K562 (cell line): ENCODE measurements around the gene PIK3R4. TPM values are rescaled to one million over a fixed set of nuclear protein-coding genes. Genes with fewer than 3 reads are reported as not detected.

Experiments
- ATAC-seq: fragments of 200-7000 bp; cut with Tn5 transposase; 3 replicates; pipeline ENCODE4 v1.9.1; 2020; ENCODE audit warnings: moderate library complexity
- BruUV-seq: library from RNA; stranded (reverse); fragments of 400-500 nt; replicated peaks from 2 replicates; lab custom pipeline; 2021; lab: Mats Ljungman, UMichigan
- CTCF ChIA-PET: fragments of 300-600 bp; formaldehyde crosslinking; extraction: SDS; loops from one replicate; lab custom pipeline; 2021; ENCODE audit warnings: low intra/inter-chr PET ratio; lab: Yijun Ruan, JAX
- POLR2A ChIA-PET: fragments of 300-600, 350-650 bp; sonication (Branson Sonifier 250); formaldehyde crosslinking; extraction: SDS; loops from one replicate; lab custom pipeline; 2021; ENCODE audit warnings: antibody characterized with exemption, inconsistent platforms; lab: Yijun Ruan, JAX
- DNase-seq, 4 experiments: peaks; one replicate each; pipeline versions ENCODE4 v3.0.0 to v3.0.0-alpha.2; 2011 to 2018; ENCODE audit warnings: low spot score in 3 of 4, mixed read lengths in 3 of 4; ENCODE audit errors: extremely low read depth in 1 of 4
- FAIRE-seq: peaks from 2 replicates; lab custom pipeline; 2011; peaks lifted over from hg19 to GRCh38; lab: Jason Lieb, UNC
- H2AFZ ChIP-seq: 2 replicates; pipeline ENCODE4 v1.6.0; 2011; ENCODE audit warnings: low read depth, low read length, control low read depth, inconsistent platforms
- H3K27ac ChIP-seq: fragments of 200-600 bp; 3 replicates; pipeline ENCODE4 v1.8.0; 2011; ENCODE audit warnings: low read depth, mild to moderate bottlenecking, control low read depth, inconsistent platforms, low read length, moderate library complexity, mixed read lengths; ENCODE audit errors: extremely low read depth
- H3K27me3 ChIP-seq, 2 experiments: fragments of 300-600 bp in 1 of 2; 2 replicates in 1 of 2; 3 replicates in 1 of 2; pipeline versions ENCODE4 v1.6.0 to v1.8.0; 2011; ENCODE audit warnings: inconsistent platforms in 2 of 2, low read length in 2 of 2, mild to moderate bottlenecking in 1 of 2, mixed read lengths in 1 of 2, moderate library complexity in 1 of 2; ENCODE audit not compliant: control insufficient read depth in 2 of 2, insufficient read depth in 2 of 2
- H3K36me3 ChIP-seq: fragments of 300-600 bp; 3 replicates; pipeline ENCODE4 v1.8.0; 2011; ENCODE audit warnings: mild to moderate bottlenecking, low read length, inconsistent platforms; ENCODE audit not compliant: control insufficient read depth, insufficient read depth
- H3K4me1 ChIP-seq, 2 experiments: fragments of 200-600 bp in 1 of 2; replicated peaks in 1 of 2; 2 replicates in 1 of 2; 3 replicates in 1 of 2; pipeline versions ENCODE4 v1.5.1 to v1.8.0; 2011; ENCODE audit warnings: inconsistent platforms in 2 of 2, low read length in 2 of 2, mild to moderate bottlenecking in 1 of 2, mixed read lengths in 1 of 2, moderate library complexity in 1 of 2; ENCODE audit not compliant: control insufficient read depth in 2 of 2, insufficient read depth in 2 of 2
- H3K4me2 ChIP-seq: 2 replicates; pipeline ENCODE4 v1.6.1; 2011; ENCODE audit warnings: low read length, control low read depth, inconsistent platforms, mixed read lengths; ENCODE audit not compliant: insufficient read depth
- H3K4me3 ChIP-seq: fragments of 200-600 bp; sonication (generic), shearing (Covaris generic); 2 replicates; pipeline ENCODE4 v1.5.1; 2016; ENCODE audit warnings: control low read depth, inconsistent platforms
- H3K79me2 ChIP-seq: fragments of 200-600 bp; 3 replicates; pipeline ENCODE4 v1.8.0; 2011; ENCODE audit warnings: low read length, inconsistent platforms; ENCODE audit not compliant: control insufficient read depth, insufficient read depth
- H3K9ac ChIP-seq, 2 experiments: 2 replicates each; pipeline versions ENCODE4 v1.6.0 to v1.6.1; 2011; ENCODE audit warnings: low read depth in 2 of 2, low read length in 2 of 2, control low read depth in 1 of 2, inconsistent platforms in 1 of 2, mild to moderate bottlenecking in 1 of 2, mixed read lengths in 1 of 2; ENCODE audit not compliant: insufficient read depth in 1 of 2
- H3K9me1 ChIP-seq: one replicate; pipeline ENCODE4 v1.6.0; 2011; ENCODE audit warnings: inconsistent platforms, mild to moderate bottlenecking, low read length, moderate library complexity; ENCODE audit not compliant: control insufficient read depth, insufficient read depth
- H3K9me3 ChIP-seq: replicated peaks from 2 replicates; pipeline ENCODE4 v1.5.1; 2011; ENCODE audit warnings: low read depth, low read length, inconsistent platforms; ENCODE audit not compliant: control insufficient read depth, insufficient read depth
- H4K20me1 ChIP-seq: replicated peaks from 2 replicates; pipeline ENCODE4 v1.6.1; 2011; ENCODE audit warnings: low read length, inconsistent platforms, mixed read lengths; ENCODE audit not compliant: control insufficient read depth, insufficient read depth
- CHD2 ChIP-seq: IDR thresholded peaks from 2 replicates; pipeline ENCODE4 v1.6.1; 2011; ENCODE audit warnings: low read depth, low read length
- ESRRB ChIP-seq: fragments of 250-450 bp; sonication (Bioruptor Pico); IDR thresholded peaks from 2 replicates; pipeline ENCODE4 v1.5.0; 2020; ENCODE audit warnings: mild to moderate bottlenecking, moderate library complexity, borderline replicate concordance
- FOXJ3 ChIP-seq: sonication (generic); formaldehyde crosslinking; IDR thresholded peaks from 2 replicates; pipeline ENCODE4 v1.4.0; 2020; ENCODE audit warnings: mild to moderate bottlenecking, missing genetic modification reagents
- KDM4B ChIP-seq, 2 experiments: fragments of 450-650 bp in 1 of 2; sonication (generic) in 1 of 2; IDR thresholded peaks; 2 replicates each; pipeline ENCODE4 v1.6.1; 2016 to 2017; ENCODE audit warnings: borderline replicate concordance in 2 of 2, antibody characterized with exemption in 1 of 2, low read depth in 1 of 2, mild to moderate bottlenecking in 1 of 2
- NR2C2 ChIP-seq, 2 experiments: fragments of 200-800 bp in 1 of 2; sonication (Bioruptor generic) in 1 of 2; sonication (generic) in 1 of 2; formaldehyde crosslinking in 1 of 2; IDR thresholded peaks; 2 replicates each; pipeline versions ENCODE4 v1.6.1 to v1.8.0; 2016 to 2022; ENCODE audit warnings: mild to moderate bottlenecking in 1 of 2, missing compliant biosample characterization in 1 of 2, missing genetic modification characterization in 1 of 2, missing genetic modification reagents in 1 of 2
- RUNX1 ChIP-seq: sonication (generic); IDR thresholded peaks from 2 replicates; pipeline ENCODE4 v1.6.1; 2016; ENCODE audit warnings: antibody characterized with exemption, low read depth
- SP1 ChIP-seq: sonication (generic); formaldehyde crosslinking; IDR thresholded peaks from 2 replicates; pipeline ENCODE4 v1.8.1; 2022; ENCODE audit warnings: mild to moderate bottlenecking, missing genetic modification reagents
- SREBF1 ChIP-seq: fragments of 150-350 bp; IDR thresholded peaks from 2 replicates; pipeline ENCODE4 v1.6.1; 2014; ENCODE audit warnings: antibody characterized with exemption, low read depth, low read length, borderline replicate concordance
- ZNF668 ChIP-seq: fragments of 250-450 bp; sonication (Bioruptor Pico); IDR thresholded peaks from 2 replicates; pipeline ENCODE4 v1.8.0; 2022; ENCODE audit warnings: mild to moderate bottlenecking, inconsistent platforms
- ZNF75A ChIP-seq: fragments of 450-650 bp; formaldehyde crosslinking; IDR thresholded peaks from 2 replicates; pipeline ENCODE4 v1.4.0; 2020; ENCODE audit warnings: mild to moderate bottlenecking
- WGBS: fragments of 100-300 bp; shearing (Covaris generic); methylation state at CpG from one replicate; pipeline ENCODE4 v1.1.6; 2016; ENCODE audit warnings: low coverage, mixed read lengths; ENCODE audit not compliant: insufficient coverage; ENCODE audit errors: missing lambda C conversion rate; 5-methylcytosine and 5-hydroxymethylcytosine counted together
- in situ Hi-C: fragments of 300-500 bp; cut with MboI; formaldehyde crosslinking; loops from 4 replicates; pipeline ENCODE4 v1.15.0; 2018; ENCODE audit warnings: inconsistent platforms, mixed read lengths
- intact Hi-C: fragments of 100-400 bp; cut with micrococcal nuclease; formaldehyde crosslinking; loops from 2 replicates; pipeline ENCODE4 v1.14.2; 2022
- polyA plus RNA-seq, 8 experiments: library from polyadenylated mRNA; depleted of rRNA in 4 of 8; stranded (reverse) in 5 of 8; unstranded in 3 of 8; fragments of >200 nt; fragmentation: Nextera tagmentation in 2 of 8; fragmentation: Illumina TruSeq in 1 of 8; extraction: Ambion mirVana in 2 of 8; extraction: Trizol in 1 of 8; gene quantifications; 2 replicates each; pipeline versions ENCODE4 v1.2.1 to v1.2.3, GENCODE V29; 2011 to 2014; ENCODE audit warnings: inconsistent platforms in 1 of 8, missing spikeins in 1 of 8
- total RNA-seq, 7 experiments: library from RNA; depleted of rRNA in 6 of 7; stranded (reverse); fragments of >200 nt in 6 of 7; fragmentation: Illumina TruSeq in 2 of 7; extraction: Trizol in 2 of 7; gene quantifications; 2 replicates each; pipeline versions ENCODE4 v1.2.1 to v1.2.3, GENCODE V29; 2011 to 2021; ENCODE audit warnings: low replicate concordance in 1 of 7
- TF ChIP-seq, protein P1 (sequence below): fragments of 450-650 bp; IDR thresholded peaks from 2 replicates; pipeline ENCODE4 v1.6.1; 2016; ENCODE audit warnings: missing biosample characterization, missing genetic modification characterization

The PIK3R4 gene
- total and polyA plus RNA-seq, 9 of the 15 experiments (the other 6 are each of a cell fraction or from before 2014, with no cell fraction given), result 20.6 to 45.8 (median 26.0) TPM

DNA sequence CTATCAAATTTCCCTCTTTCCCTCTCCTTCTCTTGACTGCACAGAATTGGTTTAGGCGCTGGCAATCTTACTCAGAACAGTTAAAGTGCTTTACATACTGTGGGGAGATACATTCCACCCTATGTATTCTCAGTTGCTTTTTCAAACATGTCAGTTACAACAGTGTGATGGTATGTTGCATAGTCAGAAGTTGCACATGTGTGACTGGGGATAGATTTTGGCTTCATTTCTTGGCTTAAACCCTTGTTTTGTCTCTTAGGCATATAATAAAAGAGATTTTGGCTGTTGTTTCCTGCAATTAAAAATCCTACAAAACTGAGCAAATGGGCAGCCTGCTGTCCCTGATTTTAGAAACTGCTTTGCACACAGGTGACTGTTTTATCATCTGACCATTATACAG lies 86.7 kb downstream of the PIK3R4 start:
- H2AFZ ChIP-seq, result no peak overlapping the region
- no TSS peak for BruUV-seq
- H3K36me3 ChIP-seq, result 0 out of 3 replicates have a peak, but pooled peaks cover 4% of the 10 kb centered on the region
- WGBS, result 83% methylated on average over 1 of the region's 1 CpG
- no peak overlapping the region for H3K4me2 ChIP-seq
- no peaks in the 10 kb centered on the region for H3K9me3 ChIP-seq
- CTCF ChIA-PET, result no interaction called here
- TF ChIP-seq ZNF668 (CRISPR knock-in tag), result no peak
- TF ChIP-seq, all 486 proteins: peak for 0
- intact Hi-C loops, result no loop called here
- DNase-seq (no peak), FAIRE-seq (no peak), ATAC-seq (no peak)
- no peaks in the 10 kb centered on the region for H3K9me1 ChIP-seq
- H3K4me1 ChIP-seq, result no peaks in the 10 kb centered on the region; a peak in 1 of 5 replicates
- H3K9ac ChIP-seq, result no peak overlapping the region
- in situ Hi-C loops, result no loop called here
- H3K4me3 ChIP-seq, result no peak overlapping the region
- POLR2A ChIA-PET, result no interaction called here
- H3K27ac ChIP-seq, result no peak overlapping the region
- no peaks in the 10 kb centered on the region for H3K79me2 ChIP-seq
- no peaks in the 10 kb centered on the region for H3K27me3 ChIP-seq
- no peaks in the 10 kb centered on the region for H4K20me1 ChIP-seq

DNA sequence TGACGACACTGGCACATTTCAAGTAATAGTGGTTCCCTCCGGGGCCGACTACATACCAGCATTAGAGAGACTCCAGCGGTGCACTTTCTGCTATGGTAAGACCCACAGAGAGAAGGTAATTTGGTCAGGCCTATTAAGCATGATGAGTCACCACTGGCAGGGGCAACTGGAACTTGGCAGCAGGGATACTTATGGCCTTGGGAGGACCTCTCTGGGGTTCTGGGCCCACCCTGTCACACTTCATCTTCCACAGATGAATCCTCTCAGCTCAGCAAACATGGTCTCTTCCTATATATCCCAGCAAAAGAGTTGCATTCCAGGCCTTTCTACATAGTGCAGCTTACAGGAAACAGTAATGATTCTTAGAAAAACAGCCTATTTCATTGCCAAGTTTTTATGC lies 88.0 kb downstream of the PIK3R4 start:
- FAIRE-seq, result no peak
- Histone ChIP-seq H4K20me1 (no peaks in the 10 kb centered on the region), H3K79me2 (no peaks in the 10 kb centered on the region), H3K36me3 (0 out of 3 replicates have a peak, but pooled peaks cover 4% of the 10 kb centered on the region), H3K4me3 (no peak overlapping the region), H2AFZ (no peak overlapping the region), H3K27me3 (no peaks in the 10 kb centered on the region), H3K9ac (no peak overlapping the region), H3K9me1 (no peaks in the 10 kb centered on the region), H3K4me1 (peaks cover 0 to 5% of the 10 kb centered on the region in 2 experiments; a peak in 1 of 5 replicates), H3K4me2 (no peak overlapping the region), H3K27ac (no peak overlapping the region), H3K9me3 (no peaks in the 10 kb centered on the region)
- no peak for DNase-seq
- ChIA-PET POLR2A (no interaction called here), CTCF (no interaction called here)
- BruUV-seq, result no TSS peak
- intact Hi-C loops (no loop called here), in situ Hi-C loops (no loop called here)
- ATAC-seq, result no peak
- WGBS, result 79% methylated on average over 4 of the region's 4 CpGs
- TF ChIP-seq ZNF75A (no peak), ESRRB (CRISPR knock-in tag) (no peak), NR2C2 (CRISPR knock-in tag; IDR thresholded peaks at IDR 0.05) (no peak), NR2C2 (tag; IDR thresholded peaks at IDR 0.05) (no peak), SP1 (CRISPR knock-in tag) (no peak), RUNX1 (no peak), SREBF1 (no peak), FOXJ3 (CRISPR knock-in tag) (no peak), KDM4B (IDR thresholded peaks at IDR 0.05; ENCODE audit: borderline replicate concordance in 2 of 2, low read depth in 1 of 2) (no peak), CHD2 (no peak)
- TF ChIP-seq, protein P1, sequence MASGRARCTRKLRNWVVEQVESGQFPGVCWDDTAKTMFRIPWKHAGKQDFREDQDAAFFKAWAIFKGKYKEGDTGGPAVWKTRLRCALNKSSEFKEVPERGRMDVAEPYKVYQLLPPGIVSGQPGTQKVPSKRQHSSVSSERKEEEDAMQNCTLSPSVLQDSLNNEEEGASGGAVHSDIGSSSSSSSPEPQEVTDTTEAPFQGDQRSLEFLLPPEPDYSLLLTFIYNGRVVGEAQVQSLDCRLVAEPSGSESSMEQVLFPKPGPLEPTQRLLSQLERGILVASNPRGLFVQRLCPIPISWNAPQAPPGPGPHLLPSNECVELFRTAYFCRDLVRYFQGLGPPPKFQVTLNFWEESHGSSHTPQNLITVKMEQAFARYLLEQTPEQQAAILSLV, result no peak
